ENCODE measurements around the gene APC. TPM values are rescaled to one million over a fixed set of nuclear protein-coding genes. Genes with fewer than 3 reads are reported as not detected.

APC gene
- 100 to 1,000 TPM in 1 of 5 donors, 10 to 100 TPM in 4; 20.0 to 175 (median 54.8) TPM for total RNA-seq
- 1 to 10 TPM; 2.0 to 3.2 (median 2.4) TPM for polyA plus RNA-seq
- long read RNA-seq, donor 1, result 0 reads
- long read RNA-seq, donor 2, result 0 reads
- long read RNA-seq, donor 3, result 0 reads
- long read RNA-seq, donor 4, result 0 reads
- long read RNA-seq, donor 5, full-length matches to known transcripts, result 1 of 1 reads
- long read RNA-seq, donor 5, partial matches to known transcripts, result 0 of 1 reads
- long read RNA-seq, donor 5, other reads (novel, unspliced or antisense), result 0 of 1 reads
- long read RNA-seq, donor 6, full-length matches to known transcripts, result 1 of 1 reads
- long read RNA-seq, donor 6, partial matches to known transcripts, result 0 of 1 reads
- long read RNA-seq, donor 6, other reads (novel, unspliced or antisense), result 0 of 1 reads
- long read RNA-seq, donor 7, result 0 reads
- long read RNA-seq, donor 8, result 0 reads
- long read RNA-seq, donor 9, result 0 reads
- long read RNA-seq, donor 10, result 0 reads

DNA sequence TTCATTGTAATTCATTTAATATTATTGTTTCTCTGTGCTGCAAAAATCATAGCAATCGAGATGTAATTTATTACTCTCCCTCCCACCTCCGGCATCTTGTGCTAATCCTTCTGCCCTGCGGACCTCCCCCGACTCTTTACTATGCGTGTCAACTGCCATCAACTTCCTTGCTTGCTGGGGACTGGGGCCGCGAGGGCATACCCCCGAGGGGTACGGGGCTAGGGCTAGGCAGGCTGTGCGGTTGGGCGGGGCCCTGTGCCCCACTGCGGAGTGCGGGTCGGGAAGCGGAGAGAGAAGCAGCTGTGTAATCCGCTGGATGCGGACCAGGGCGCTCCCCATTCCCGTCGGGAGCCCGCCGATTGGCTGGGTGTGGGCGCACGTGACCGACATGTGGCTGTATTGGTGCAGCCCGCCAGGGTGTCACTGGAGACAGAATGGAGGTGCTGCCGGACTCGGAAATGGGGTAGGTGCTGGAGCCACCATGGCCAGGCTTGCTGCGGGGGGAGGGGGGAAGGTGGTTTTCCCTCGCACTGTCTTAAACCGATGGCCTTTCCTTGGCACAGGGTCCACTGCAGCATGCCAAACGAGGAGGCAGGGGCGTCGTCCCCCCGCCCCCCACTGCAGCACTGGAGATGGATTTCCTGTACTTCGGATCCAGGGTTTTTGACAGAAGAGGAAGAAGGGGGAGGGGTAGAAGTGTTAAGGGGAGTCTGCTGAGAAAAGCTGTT is at the start of gene APC:
TSS of gene APC (plus strand) at position 423 of the 728 bp plus-strand sequence. CDS start 17,006 bp downstream, outside the sequence.
- DNase-seq, result peak; percentile 69 to 96
- WGBS, 5 donors, result 11 to 35% (median 30%) methylated on average over 36 of the region's 36 CpGs
- TF ChIP-seq, protein P1, sequence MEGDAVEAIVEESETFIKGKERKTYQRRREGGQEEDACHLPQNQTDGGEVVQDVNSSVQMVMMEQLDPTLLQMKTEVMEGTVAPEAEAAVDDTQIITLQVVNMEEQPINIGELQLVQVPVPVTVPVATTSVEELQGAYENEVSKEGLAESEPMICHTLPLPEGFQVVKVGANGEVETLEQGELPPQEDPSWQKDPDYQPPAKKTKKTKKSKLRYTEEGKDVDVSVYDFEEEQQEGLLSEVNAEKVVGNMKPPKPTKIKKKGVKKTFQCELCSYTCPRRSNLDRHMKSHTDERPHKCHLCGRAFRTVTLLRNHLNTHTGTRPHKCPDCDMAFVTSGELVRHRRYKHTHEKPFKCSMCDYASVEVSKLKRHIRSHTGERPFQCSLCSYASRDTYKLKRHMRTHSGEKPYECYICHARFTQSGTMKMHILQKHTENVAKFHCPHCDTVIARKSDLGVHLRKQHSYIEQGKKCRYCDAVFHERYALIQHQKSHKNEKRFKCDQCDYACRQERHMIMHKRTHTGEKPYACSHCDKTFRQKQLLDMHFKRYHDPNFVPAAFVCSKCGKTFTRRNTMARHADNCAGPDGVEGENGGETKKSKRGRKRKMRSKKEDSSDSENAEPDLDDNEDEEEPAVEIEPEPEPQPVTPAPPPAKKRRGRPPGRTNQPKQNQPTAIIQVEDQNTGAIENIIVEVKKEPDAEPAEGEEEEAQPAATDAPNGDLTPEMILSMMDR (IDR thresholded peaks at IDR 0.05), result no peak
- TF ChIP-seq POLR2AphosphoS5 (IDR thresholded peaks at IDR 0.05), result peak; percentile 27 to 59 (median 56)
- TF ChIP-seq EP300 (IDR thresholded peaks at IDR 0.05), result no peak
- Histone ChIP-seq H3K36me3 (no peaks in the 10 kb centered on the region), H3K27ac (peak within 1 kb of the TSS; percentile 3 to 79 (median 48)), H3K4me1 (peaks cover 0 to 49% (median 22%) of the 10 kb centered on the region in 4 donors), H3K9me3 (no peaks in the 10 kb centered on the region), H3K4me3 (peak within 1 kb of the TSS; percentile 49 to 64 (median 56)), H3K27me3 (no peaks in the 10 kb centered on the region)
- intact Hi-C loops (cut with DNase I; ENCODE audit: low total_unique reads), result no loop called here

DNA sequence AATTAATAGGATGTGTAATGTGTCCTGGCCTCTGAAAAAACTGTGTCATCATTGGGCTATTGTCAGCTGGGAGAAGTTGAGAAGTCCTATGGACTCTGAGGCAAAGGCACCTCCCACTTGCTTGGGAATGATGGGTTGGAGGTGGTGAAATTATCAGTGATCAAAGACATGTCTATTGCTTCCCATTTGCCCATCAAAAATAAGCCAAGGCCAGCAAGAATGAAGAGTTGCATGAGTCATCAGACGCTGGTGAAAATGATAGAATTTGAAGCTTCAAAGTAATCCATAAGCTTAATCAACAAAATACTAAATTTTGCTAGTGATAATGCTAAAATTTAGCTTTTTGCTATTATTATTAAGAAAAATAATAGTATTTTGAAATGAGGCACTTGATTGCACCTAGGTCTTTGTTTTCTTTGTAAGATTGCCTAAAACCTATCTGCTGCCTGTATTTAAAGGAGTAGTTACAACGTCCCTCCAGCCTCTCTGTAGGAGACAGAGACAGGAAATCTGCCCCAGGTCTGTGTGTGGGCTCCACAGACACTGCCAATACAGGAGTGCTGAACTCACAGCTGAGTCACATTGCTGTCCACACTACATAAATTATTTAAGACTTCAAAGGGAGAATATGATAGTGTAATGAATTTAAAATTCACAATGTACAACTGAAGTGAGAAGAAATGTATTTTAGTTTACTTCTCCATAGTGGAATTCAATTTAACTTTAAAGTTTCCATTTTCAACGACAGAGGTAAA is 48.4 kb upstream of the APC start:
- Histone ChIP-seq H3K27ac (no peak overlapping the region), H3K9me3 (no peaks in the 10 kb centered on the region), H3K36me3 (no peaks in the 10 kb centered on the region), H3K4me3 (no peak overlapping the region), H3K4me1 (peaks cover 0 to 5% (median 0%) of the 10 kb centered on the region in 4 donors), H3K27me3 (no peaks in the 10 kb centered on the region)
- intact Hi-C loops (cut with DNase I; ENCODE audit: low total_unique reads), result no loop called here
- TF ChIP-seq, protein P1 (IDR thresholded peaks at IDR 0.05), result no peak
- DNase-seq, result no peak
- 53 to 69% (median 62%) methylated on average over 3 of the region's 3 CpGs for WGBS, 5 donors

DNA sequence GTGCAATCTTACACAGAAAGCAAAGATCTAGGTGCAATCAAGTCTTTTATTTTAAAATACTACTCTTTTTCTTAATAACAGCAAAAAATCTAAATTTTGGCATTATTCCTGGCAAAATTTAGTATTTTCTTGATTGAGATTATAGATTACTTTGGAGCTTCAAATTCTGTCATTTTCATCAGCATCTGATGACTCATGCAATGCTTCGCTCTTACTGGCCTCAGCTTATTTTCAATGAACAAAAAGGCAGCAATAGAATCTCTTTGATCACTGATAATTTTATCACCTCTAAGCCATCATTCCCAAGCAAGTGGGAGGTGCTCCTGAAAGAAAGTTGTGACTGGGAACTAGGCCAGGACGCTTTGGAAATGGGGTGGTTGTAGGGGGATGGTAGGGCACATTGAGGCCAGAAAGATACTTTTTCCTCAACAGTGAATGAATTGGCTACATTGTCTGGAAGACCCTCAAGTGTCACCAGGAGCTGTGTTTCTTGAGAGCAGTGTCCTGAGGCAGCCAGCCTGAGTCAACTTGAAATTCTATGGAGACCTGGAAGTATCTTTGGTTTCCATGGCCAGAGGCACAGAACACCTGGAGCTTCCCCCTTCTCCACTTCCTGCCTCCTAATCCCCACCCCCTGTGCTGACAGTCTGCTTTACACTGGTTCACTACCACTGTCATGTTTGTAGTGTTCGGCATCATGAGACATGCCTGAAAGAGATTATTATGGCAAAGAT is 46.9 kb upstream of the APC start:
- H3K27me3 ChIP-seq, result no peaks in the 10 kb centered on the region
- H3K27ac ChIP-seq, result no peak overlapping the region
- H3K4me1 ChIP-seq, result no peaks in the 10 kb centered on the region
- no peak overlapping the region for H3K4me3 ChIP-seq
- H3K36me3 ChIP-seq, result no peaks in the 10 kb centered on the region
- DNase-seq, result no peak
- H3K9me3 ChIP-seq, result no peaks in the 10 kb centered on the region
- intact Hi-C loops (cut with DNase I; ENCODE audit: low total_unique reads), result no loop called here
- 80 to 89% (median 85%) methylated on average over 3 of the region's 3 CpGs for WGBS, 5 donors
- no peak for TF ChIP-seq POLR2A (IDR thresholded peaks at IDR 0.05)
- TF ChIP-seq, protein P1 (IDR thresholded peaks at IDR 0.05), result no peak
- TF ChIP-seq POLR2AphosphoS5 (IDR thresholded peaks at IDR 0.05), result no peak
- no peak for TF ChIP-seq EP300 (IDR thresholded peaks at IDR 0.05)

DNA sequence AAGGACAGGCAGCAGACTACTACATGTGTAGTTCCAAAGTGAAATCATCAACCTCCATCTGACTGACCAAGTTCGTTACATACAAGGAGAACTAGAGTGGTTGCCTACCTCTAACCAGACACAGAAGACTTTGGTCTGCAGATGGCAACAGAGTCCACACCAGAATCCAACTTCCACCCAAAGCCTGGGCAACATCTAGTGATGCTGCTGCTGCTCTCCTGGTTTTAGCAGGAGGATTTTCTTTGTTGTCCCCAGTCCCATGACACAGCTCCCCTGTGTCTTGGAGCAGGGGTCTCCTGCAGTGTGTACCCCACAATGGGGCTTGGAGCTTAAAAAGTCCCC is 46.4 kb upstream of the APC start:
- no peak for TF ChIP-seq POLR2AphosphoS5 (IDR thresholded peaks at IDR 0.05)
- TF ChIP-seq POLR2A (IDR thresholded peaks at IDR 0.05), result no peak
- no peak for TF ChIP-seq EP300 (IDR thresholded peaks at IDR 0.05)
- TF ChIP-seq, protein P1 (IDR thresholded peaks at IDR 0.05), result no peak
- H3K27me3 ChIP-seq, result no peaks in the 10 kb centered on the region
- no peak overlapping the region for H3K4me3 ChIP-seq
- H3K27ac ChIP-seq, result no peak overlapping the region
- H3K9me3 ChIP-seq, result no peaks in the 10 kb centered on the region
- 38 to 61% (median 47%) methylated on average over 1 of the region's 1 CpG for WGBS, 5 donors
- no peak for DNase-seq
- no peaks in the 10 kb centered on the region for H3K36me3 ChIP-seq
- no peaks in the 10 kb centered on the region for H3K4me1 ChIP-seq
- intact Hi-C loops (cut with DNase I; ENCODE audit: low total_unique reads), result no loop called here

Measured in stomach (tissue), 19 donors.